Stimulated activated naive CD8-positive, alpha-beta T cell treated with anti-CD3 and anti-CD28 coated beads, Interleukin-15, amount 100 ng/mL, for 72 hours (primary cell): ENCODE data around the gene OR2W1.

Experiments
- ATAC-seq: fragments of 150-1000 bp; cut with Tn5 transposase; 2 replicates; pipeline ENCODE4 v1.10.0; 2021; ENCODE audit warnings: mild to moderate bottlenecking, moderate library complexity
- DNase-seq, 2 donors: peaks; one replicate each; pipeline ENCODE4 v3.0.0; 2021 to 2022
- H3K27ac Mint-ChIP-seq, 2 donors: one replicate each; pipeline ENCODE4 v1.8.0; 2022; ENCODE audit warnings: mild to moderate bottlenecking in 2 of 2, mixed read lengths in 2 of 2, moderate library complexity in 2 of 2
- H3K27me3 Mint-ChIP-seq: one replicate; pipeline ENCODE4 v1.8.0; 2022; ENCODE audit warnings: mixed read lengths
- H3K4me1 Mint-ChIP-seq: one replicate; pipeline ENCODE4 v1.8.0; 2022; ENCODE audit warnings: mild to moderate bottlenecking, mixed read lengths
- H3K4me3 Mint-ChIP-seq, 2 donors: one replicate each; pipeline ENCODE4 v1.8.0; 2022; ENCODE audit warnings: mild to moderate bottlenecking in 2 of 2, mixed read lengths in 2 of 2, moderate library complexity in 1 of 2
- H3K9me3 Mint-ChIP-seq, 2 donors: one replicate each; pipeline ENCODE4 v1.8.0; 2022; ENCODE audit warnings: mixed read lengths in 2 of 2

The OR2W1 gene

GRCh38 chr6:29045075-29045474, at the start of gene OR2W1:
TSS of gene OR2W1 (minus strand) at chr6:29045175. CDS start at chr6:29045175, 0 bp downstream.
- no peak for DNase-seq
- no peak within 1 kb of the TSS for H3K4me3 Mint-ChIP-seq
- H3K27ac Mint-ChIP-seq = no peak within 1 kb of the TSS
- ATAC-seq = no peak
- H3K4me1 Mint-ChIP-seq = no peaks in the 10 kb centered on the region
- peaks cover 0 to 3% of the 10 kb centered on the region in 2 donors for H3K9me3 Mint-ChIP-seq
- H3K27me3 Mint-ChIP-seq = peaks cover 32% of the 10 kb centered on the region

DNA sequence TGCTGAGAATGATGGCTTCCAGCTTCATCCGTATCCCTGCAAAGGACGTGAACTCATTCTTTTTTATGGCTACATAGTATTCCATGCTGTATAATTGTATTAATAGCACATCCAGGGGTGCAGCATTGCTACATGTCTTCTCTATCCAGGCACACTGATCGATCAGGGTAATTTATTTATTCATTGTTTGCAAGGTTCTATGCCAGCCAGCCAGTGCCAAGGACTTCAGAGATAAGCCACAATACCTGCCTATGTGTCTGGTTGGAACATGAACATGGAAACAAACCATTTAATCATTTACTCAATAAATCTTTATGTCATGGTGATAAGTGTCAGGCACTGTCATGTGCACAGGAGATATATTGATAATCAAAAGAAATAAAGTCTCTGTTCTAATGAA, 48.0 kb upstream of the OR2W1 start:
- Mint-ChIP-seq H3K27ac (no peak overlapping the region), H3K9me3 (no peaks in the 10 kb centered on the region), H3K27me3 (peaks cover 26% of the 10 kb centered on the region), H3K4me3 (no peak overlapping the region), H3K4me1 (no peaks in the 10 kb centered on the region)
- ATAC-seq (no peak), DNase-seq (no peak)

DNA sequence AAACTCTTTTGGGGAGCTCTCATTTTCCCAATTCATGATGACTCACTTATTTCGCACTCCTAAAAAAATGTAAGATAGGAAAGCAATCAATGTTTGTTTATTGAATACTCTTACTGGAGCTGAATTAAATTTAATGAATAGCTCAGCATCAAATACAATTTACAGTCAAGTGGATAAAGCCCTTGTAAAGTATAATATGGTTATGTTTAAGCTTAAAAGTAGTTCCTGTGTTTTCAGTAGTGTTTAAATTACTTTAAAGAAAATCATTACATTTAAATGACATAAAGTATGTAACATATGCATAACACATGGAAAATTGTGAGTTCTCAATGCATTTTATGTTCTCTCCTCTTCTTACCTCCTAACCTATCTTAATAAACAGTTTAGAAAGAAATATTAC, 42.2 kb upstream of the OR2W1 start, which contains the start of gene OR2B3:
TSS of gene OR2B3 (minus strand) at position 101 of the 400 bp plus-strand sequence. CDS start at position 36, 65 bp downstream.
- no peaks in the 10 kb centered on the region for H3K9me3 Mint-ChIP-seq
- no peak within 1 kb of the TSS for H3K27ac Mint-ChIP-seq
- peaks cover 47% of the 10 kb centered on the region for H3K27me3 Mint-ChIP-seq
- H3K4me1 Mint-ChIP-seq = no peaks in the 10 kb centered on the region
- DNase-seq = no peak
- no peak for ATAC-seq
- H3K4me3 Mint-ChIP-seq = no peak within 1 kb of the TSS

- DNase-seq = no peak
- H3K9me3 Mint-ChIP-seq = no peaks in the 10 kb centered on the region
- no peak for ATAC-seq
- H3K27ac Mint-ChIP-seq = peak overlapping the region in 1 of 2 donors; percentile 6
- no peaks in the 10 kb centered on the region for H3K4me1 Mint-ChIP-seq
- peaks cover 31% of the 10 kb centered on the region for H3K27me3 Mint-ChIP-seq
- no peak overlapping the region for H3K4me3 Mint-ChIP-seq
Measured at GRCh38 chr6:29082457-29082856, 37.5 kb upstream of the OR2W1 start.

- no peaks in the 10 kb centered on the region for H3K4me1 Mint-ChIP-seq
- peak overlapping the region in 1 of 2 donors; percentile 30 for H3K27ac Mint-ChIP-seq
- ATAC-seq = no peak
- no peak for DNase-seq
- H3K27me3 Mint-ChIP-seq = peaks cover 23% of the 10 kb centered on the region
- H3K4me3 Mint-ChIP-seq = no peak overlapping the region
- H3K9me3 Mint-ChIP-seq = no peaks in the 10 kb centered on the region
Measured at GRCh38 chr6:29081312-29081711, 36.3 kb upstream of the OR2W1 start.

GRCh38 chr6:29079203-29079602, 34.2 kb upstream of the OR2W1 start:
- ATAC-seq (no peak), DNase-seq (no peak)
- no peak overlapping the region for H3K4me3 Mint-ChIP-seq
- no peak overlapping the region for H3K27ac Mint-ChIP-seq
- no peaks in the 10 kb centered on the region for H3K4me1 Mint-ChIP-seq
- peaks cover 20% of the 10 kb centered on the region for H3K27me3 Mint-ChIP-seq
- H3K9me3 Mint-ChIP-seq = no peaks in the 10 kb centered on the region

- Mint-ChIP-seq H3K27ac (no peak overlapping the region), H3K4me1 (no peaks in the 10 kb centered on the region), H3K27me3 (peaks cover 43% of the 10 kb centered on the region), H3K9me3 (no peaks in the 10 kb centered on the region), H3K4me3 (no peak overlapping the region)
- no peak for ATAC-seq
- DNase-seq = peak; percentile 6 to 11
Measured at GRCh38 chr6:29071831-29072723, 27.1 kb upstream of the OR2W1 start.

DNA sequence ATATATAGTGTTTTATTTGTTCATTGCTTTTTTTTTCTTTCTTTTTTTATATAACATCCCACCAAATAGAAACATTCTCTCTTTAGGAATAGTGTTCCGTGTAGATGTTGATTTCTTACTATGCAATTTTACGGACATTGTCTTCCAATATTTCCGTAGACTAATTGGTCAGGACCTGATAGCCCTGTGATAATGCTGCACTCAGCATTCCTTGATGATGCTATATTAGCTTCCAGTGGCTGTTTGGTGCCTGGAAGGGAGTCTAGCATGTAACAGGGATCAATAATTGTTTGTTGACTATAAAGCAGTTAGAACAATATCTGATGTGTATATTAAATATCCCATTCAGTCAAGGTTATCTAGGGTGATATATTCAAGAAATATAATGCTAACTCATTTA, 6.7 kb upstream of the OR2W1 start:
- Mint-ChIP-seq H3K27ac (no peak overlapping the region), H3K4me1 (no peaks in the 10 kb centered on the region), H3K9me3 (peaks cover 0 to 8% of the 10 kb centered on the region in 2 donors), H3K4me3 (no peak overlapping the region), H3K27me3 (peaks cover 63% of the 10 kb centered on the region)
- no peak for ATAC-seq
- DNase-seq = no peak

- no peaks in the 10 kb centered on the region for H3K9me3 Mint-ChIP-seq
- ATAC-seq (no peak), DNase-seq (no peak)
- no peaks in the 10 kb centered on the region for H3K4me1 Mint-ChIP-seq
- no peak overlapping the region for H3K27ac Mint-ChIP-seq
- no peak overlapping the region for H3K4me3 Mint-ChIP-seq
- H3K27me3 Mint-ChIP-seq = peaks cover 41% of the 10 kb centered on the region
Measured at GRCh38 chr6:29035951-29036350, 9.0 kb downstream of the OR2W1 start.

- no peaks in the 10 kb centered on the region for H3K4me1 Mint-ChIP-seq
- H3K9me3 Mint-ChIP-seq = no peaks in the 10 kb centered on the region
- DNase-seq = no peak
- H3K27ac Mint-ChIP-seq = no peak overlapping the region
- H3K4me3 Mint-ChIP-seq = no peak overlapping the region
- peaks cover 66% of the 10 kb centered on the region for H3K27me3 Mint-ChIP-seq
- ATAC-seq = no peak
Measured at GRCh38 chr6:29028821-29029220, 16.2 kb downstream of the OR2W1 start.

GRCh38 chr6:29025927-29026585, 18.9 kb downstream of the OR2W1 start:
- Mint-ChIP-seq H3K4me3 (no peak overlapping the region), H3K27me3 (peaks cover 71% of the 10 kb centered on the region), H3K9me3 (no peaks in the 10 kb centered on the region), H3K4me1 (no peaks in the 10 kb centered on the region), H3K27ac (no peak overlapping the region)
- ATAC-seq = no peak
- DNase-seq = no peak

DNA sequence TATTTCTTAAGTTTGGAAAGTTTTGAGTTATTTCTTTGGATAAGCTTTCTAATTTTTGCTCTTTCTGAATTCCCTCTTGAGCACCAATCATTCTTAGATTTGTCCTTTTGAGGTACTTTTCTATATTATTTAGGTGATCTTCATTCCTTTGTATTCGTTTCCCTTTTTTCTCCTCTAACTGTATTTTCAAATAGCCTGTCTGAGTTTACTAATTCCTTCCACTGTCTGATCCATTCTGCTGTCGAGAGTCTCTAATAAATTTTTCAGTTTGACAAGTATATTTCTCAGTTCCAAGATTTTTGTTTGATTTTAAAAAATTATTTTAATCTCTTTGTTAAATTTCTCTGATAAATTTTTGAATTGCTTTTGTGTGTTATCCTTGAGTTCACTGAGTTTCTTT, 23.5 kb downstream of the OR2W1 start:
- no peak overlapping the region for H3K27ac Mint-ChIP-seq
- peaks cover 10% of the 10 kb centered on the region for H3K4me1 Mint-ChIP-seq
- no peak for DNase-seq
- H3K27me3 Mint-ChIP-seq = peaks cover 28% of the 10 kb centered on the region
- H3K9me3 Mint-ChIP-seq = no peaks in the 10 kb centered on the region
- H3K4me3 Mint-ChIP-seq = no peak overlapping the region
- ATAC-seq = no peak

DNA sequence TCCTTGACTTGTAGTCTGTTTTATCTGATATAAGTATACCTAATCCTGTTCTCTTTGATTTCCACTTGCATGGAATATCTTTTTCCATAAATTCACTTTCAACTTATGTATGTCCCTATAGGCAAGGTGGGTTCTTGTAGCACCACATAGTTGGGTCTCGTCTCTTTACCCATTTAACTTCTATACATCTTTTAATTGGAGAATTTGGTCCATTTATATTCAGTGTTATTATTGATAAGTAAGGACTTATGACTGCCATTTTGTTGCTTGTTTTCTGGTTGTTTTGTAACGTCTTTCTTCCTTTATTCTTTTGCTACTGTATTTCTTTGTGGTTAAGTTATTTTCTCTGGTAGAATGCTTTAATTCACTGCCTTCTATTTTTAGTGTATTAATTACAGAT, 25.3 kb downstream of the OR2W1 start:
- peaks cover 16% of the 10 kb centered on the region for H3K4me1 Mint-ChIP-seq
- H3K27me3 Mint-ChIP-seq = peaks cover 17% of the 10 kb centered on the region
- no peak overlapping the region for H3K27ac Mint-ChIP-seq
- no peak for DNase-seq
- no peak for ATAC-seq
- H3K9me3 Mint-ChIP-seq = no peaks in the 10 kb centered on the region
- no peak overlapping the region for H3K4me3 Mint-ChIP-seq

DNA sequence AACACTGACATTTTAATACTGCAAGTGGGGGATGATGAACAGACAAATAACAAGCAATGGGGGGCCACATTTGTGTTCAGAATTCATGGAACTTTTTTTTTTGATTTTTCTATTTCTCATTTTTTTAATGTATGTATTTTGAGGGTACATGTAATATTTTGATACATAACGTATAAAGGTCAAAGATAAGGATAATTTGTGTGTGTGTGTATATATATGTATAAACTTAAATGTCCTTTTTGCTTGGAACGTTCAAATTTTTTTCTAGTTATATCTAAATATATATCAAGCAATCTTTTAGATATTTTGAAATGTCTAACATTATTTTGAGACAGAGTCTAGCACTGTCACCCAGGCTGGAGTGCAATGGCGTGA, 27.6 kb downstream of the OR2W1 start:
- peaks cover 16% of the 10 kb centered on the region for H3K4me1 Mint-ChIP-seq

GRCh38 chr6:29016559-29017427, 28.2 kb downstream of the OR2W1 start:
- H3K27ac Mint-ChIP-seq = peak overlapping the region; percentile 17 to 38
- peak overlapping the region; percentile 90 to 94 for H3K4me3 Mint-ChIP-seq
- ATAC-seq (peak; percentile 90), DNase-seq (peak; percentile 83 to 84)
- H3K27me3 Mint-ChIP-seq = peaks cover 13% of the 10 kb centered on the region
- H3K9me3 Mint-ChIP-seq = no peaks in the 10 kb centered on the region
- H3K4me1 Mint-ChIP-seq = peaks cover 16% of the 10 kb centered on the region

More for the DNA sequence above, 27.6 kb downstream of the OR2W1 start:
- Mint-ChIP-seq H3K4me3 (peak overlapping the region in 1 of 2 donors; percentile 94), H3K27me3 (peaks cover 19% of the 10 kb centered on the region), H3K9me3 (no peaks in the 10 kb centered on the region), H3K27ac (no peak overlapping the region)
- DNase-seq = no peak
- no peak for ATAC-seq
